Measurements from ENCODE around the gene CEP128. TPM values are rescaled to one million over a fixed set of nuclear protein-coding genes. Genes with fewer than 3 reads are reported as not detected.

Gene CEP128
- polyA plus RNA-seq, 1 of the 3 experiments (the other 2 are of a cell fraction): 1.2 TPM

DNA sequence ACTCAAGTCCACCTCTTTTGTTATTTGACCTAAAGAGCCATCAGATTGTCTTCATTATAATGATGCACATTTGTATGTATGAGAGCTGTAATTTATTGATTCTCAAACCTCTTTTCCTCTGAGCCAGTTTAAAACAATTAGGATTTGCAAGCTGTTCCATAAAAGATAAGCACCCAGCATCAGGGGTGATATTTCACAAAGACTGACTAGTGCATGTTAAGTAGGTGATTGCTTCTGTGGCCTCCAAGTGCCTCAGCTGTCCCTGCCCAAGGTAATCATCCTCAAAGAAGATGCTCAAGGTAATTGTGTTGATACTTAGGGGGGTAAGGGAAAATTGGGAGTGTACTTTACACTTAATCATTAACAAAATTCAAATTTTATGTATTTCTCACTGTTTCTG is 18.2 kb downstream of the CEP128 start:
- no peaks in the 10 kb centered on the region for H3F3A ChIP-seq (replicated peaks; ENCODE audit: insufficient read depth)
- H3K4me1 ChIP-seq (ENCODE audit: control insufficient read depth in 1 of 2, insufficient read depth in 2 of 2, low read depth in 1 of 2, low read length in 1 of 2): peaks cover 0 to 5% of the 10 kb centered on the region in 2 experiments; a peak in 1 of 4 replicates
- H3K9me3 ChIP-seq: no peaks in the 10 kb centered on the region
- CTCF ChIA-PET: no interaction called here
- H3K9me2 ChIP-seq: no peaks in the 10 kb centered on the region
- H3K27ac ChIP-seq (ENCODE audit: low read depth in 2 of 2, low read length in 1 of 2): no peak overlapping the region
- H2AFZ ChIP-seq (ENCODE audit: low read depth): no peak overlapping the region
- H3K4me2 ChIP-seq: no peak overlapping the region
- TF ChIP-seq PBX3 (IDR thresholded peaks at IDR 0.05) (no peak), EP300 (IDR thresholded peaks at IDR 0.05; ENCODE audit: borderline replicate concordance in 1 of 2, low read depth in 1 of 2, low read length in 1 of 2) (no peak), USF2 (IDR thresholded peaks at IDR 0.05; ENCODE audit: borderline replicate concordance, low read depth, low read length) (no peak), FOXM1 (IDR thresholded peaks at IDR 0.05; ENCODE audit: low read depth) (no peak), NFIC (IDR thresholded peaks at IDR 0.05; ENCODE audit: borderline replicate concordance) (no peak), NRF1 (IDR thresholded peaks at IDR 0.05; ENCODE audit: low read depth, low read length) (no peak), MEF2A (IDR thresholded peaks at IDR 0.05; ENCODE audit: borderline replicate concordance, low read depth) (no peak), SIN3A (IDR thresholded peaks at IDR 0.05; ENCODE audit: borderline replicate concordance, low read depth, low read length) (no peak), MAX (IDR thresholded peaks at IDR 0.05; ENCODE audit: low read depth) (no peak), ELF1 (IDR thresholded peaks at IDR 0.05) (no peak)
- TF ChIP-seq, protein P1, sequence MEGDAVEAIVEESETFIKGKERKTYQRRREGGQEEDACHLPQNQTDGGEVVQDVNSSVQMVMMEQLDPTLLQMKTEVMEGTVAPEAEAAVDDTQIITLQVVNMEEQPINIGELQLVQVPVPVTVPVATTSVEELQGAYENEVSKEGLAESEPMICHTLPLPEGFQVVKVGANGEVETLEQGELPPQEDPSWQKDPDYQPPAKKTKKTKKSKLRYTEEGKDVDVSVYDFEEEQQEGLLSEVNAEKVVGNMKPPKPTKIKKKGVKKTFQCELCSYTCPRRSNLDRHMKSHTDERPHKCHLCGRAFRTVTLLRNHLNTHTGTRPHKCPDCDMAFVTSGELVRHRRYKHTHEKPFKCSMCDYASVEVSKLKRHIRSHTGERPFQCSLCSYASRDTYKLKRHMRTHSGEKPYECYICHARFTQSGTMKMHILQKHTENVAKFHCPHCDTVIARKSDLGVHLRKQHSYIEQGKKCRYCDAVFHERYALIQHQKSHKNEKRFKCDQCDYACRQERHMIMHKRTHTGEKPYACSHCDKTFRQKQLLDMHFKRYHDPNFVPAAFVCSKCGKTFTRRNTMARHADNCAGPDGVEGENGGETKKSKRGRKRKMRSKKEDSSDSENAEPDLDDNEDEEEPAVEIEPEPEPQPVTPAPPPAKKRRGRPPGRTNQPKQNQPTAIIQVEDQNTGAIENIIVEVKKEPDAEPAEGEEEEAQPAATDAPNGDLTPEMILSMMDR (IDR thresholded peaks at IDR 0.05): no peak
- TF ChIP-seq, protein P2, sequence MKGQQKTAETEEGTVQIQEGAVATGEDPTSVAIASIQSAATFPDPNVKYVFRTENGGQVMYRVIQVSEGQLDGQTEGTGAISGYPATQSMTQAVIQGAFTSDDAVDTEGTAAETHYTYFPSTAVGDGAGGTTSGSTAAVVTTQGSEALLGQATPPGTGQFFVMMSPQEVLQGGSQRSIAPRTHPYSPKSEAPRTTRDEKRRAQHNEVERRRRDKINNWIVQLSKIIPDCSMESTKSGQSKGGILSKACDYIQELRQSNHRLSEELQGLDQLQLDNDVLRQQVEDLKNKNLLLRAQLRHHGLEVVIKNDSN (IDR thresholded peaks at IDR 0.05; ENCODE audit: borderline replicate concordance, low read depth): no peak
- no peak overlapping the region for H3K9ac ChIP-seq
- H3K36me3 ChIP-seq (replicated peaks in 1 of 2; ENCODE audit: control insufficient read depth in 1 of 2, insufficient read depth in 2 of 2, low read length in 1 of 2): peaks cover 0 to 5% of the 10 kb centered on the region in 2 experiments
- POLR2A ChIA-PET: no interaction called here
- H3K4me3 ChIP-seq (ENCODE audit: low read depth in 2 of 2, low read length in 1 of 2): no peak overlapping the region
- peaks cover 19% of the 10 kb centered on the region; the same call in 1 of the 2 replicates for H3K79me2 ChIP-seq (ENCODE audit: insufficient read depth)
- no peaks in the 10 kb centered on the region for H4K20me1 ChIP-seq (ENCODE audit: insufficient read depth)
- no peak for DNase-seq
- H3K27me3 ChIP-seq (ENCODE audit: insufficient read depth): no peaks in the 10 kb centered on the region

DNA sequence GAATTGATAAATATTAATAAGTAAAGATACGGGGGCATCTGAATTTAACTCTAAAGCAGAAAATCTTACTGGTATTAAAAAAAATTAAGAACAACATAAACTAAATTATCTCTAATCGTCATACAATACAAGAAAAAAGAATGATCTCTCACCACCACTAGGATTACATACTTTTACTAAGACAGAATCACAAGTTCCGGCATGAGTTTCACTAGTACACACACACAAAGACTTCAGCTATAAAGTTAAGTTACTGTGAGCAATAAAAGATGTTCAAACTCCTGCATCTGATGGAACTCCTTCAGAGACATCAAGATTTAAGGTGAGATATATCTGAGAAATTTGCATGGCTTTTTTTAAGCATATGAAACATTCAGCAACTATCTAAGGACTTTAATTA is 21.9 kb downstream of the CEP128 start:
- POLR2A ChIA-PET: no interaction called here
- TF ChIP-seq RXRA (IDR thresholded peaks at IDR 0.05; ENCODE audit: borderline replicate concordance, low read depth) (no peak), TAF1 (IDR thresholded peaks at IDR 0.05; ENCODE audit: borderline replicate concordance, low read depth, low read length) (no peak), ZBTB33 (IDR thresholded peaks at IDR 0.05; ENCODE audit: borderline replicate concordance, low read depth) (no peak), YY1 (IDR thresholded peaks at IDR 0.05; ENCODE audit: low read depth) (no peak), NFIC (IDR thresholded peaks at IDR 0.05; ENCODE audit: borderline replicate concordance) (no peak), TEAD4 (IDR thresholded peaks at IDR 0.05; ENCODE audit: borderline replicate concordance, insufficient read depth) (no peak), USF2 (IDR thresholded peaks at IDR 0.05; ENCODE audit: borderline replicate concordance, low read depth, low read length) (no peak)
- TF ChIP-seq, protein P3, sequence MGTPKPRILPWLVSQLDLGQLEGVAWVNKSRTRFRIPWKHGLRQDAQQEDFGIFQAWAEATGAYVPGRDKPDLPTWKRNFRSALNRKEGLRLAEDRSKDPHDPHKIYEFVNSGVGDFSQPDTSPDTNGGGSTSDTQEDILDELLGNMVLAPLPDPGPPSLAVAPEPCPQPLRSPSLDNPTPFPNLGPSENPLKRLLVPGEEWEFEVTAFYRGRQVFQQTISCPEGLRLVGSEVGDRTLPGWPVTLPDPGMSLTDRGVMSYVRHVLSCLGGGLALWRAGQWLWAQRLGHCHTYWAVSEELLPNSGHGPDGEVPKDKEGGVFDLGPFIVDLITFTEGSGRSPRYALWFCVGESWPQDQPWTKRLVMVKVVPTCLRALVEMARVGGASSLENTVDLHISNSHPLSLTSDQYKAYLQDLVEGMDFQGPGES (IDR thresholded peaks at IDR 0.05; ENCODE audit: low read depth, low read length): no peak

More for the DNA sequence above, 21.9 kb downstream of the CEP128 start:
- H3K9ac ChIP-seq: no peak overlapping the region
- no peaks in the 10 kb centered on the region for H4K20me1 ChIP-seq (ENCODE audit: insufficient read depth)
- no peaks in the 10 kb centered on the region for H3K9me3 ChIP-seq
- no peak overlapping the region for H3K27ac ChIP-seq (ENCODE audit: low read depth in 2 of 2, low read length in 1 of 2)
- H3K79me2 ChIP-seq (ENCODE audit: insufficient read depth): peaks cover 12% of the 10 kb centered on the region; the same call in 1 of the 2 replicates
- H3K4me2 ChIP-seq: no peak overlapping the region
- H3K9me2 ChIP-seq: no peaks in the 10 kb centered on the region
- no peaks in the 10 kb centered on the region for H3K27me3 ChIP-seq (ENCODE audit: insufficient read depth)
- no peaks in the 10 kb centered on the region for H3K4me1 ChIP-seq (ENCODE audit: control insufficient read depth in 1 of 2, insufficient read depth in 2 of 2, low read depth in 1 of 2, low read length in 1 of 2)
- no peak overlapping the region for H3K4me3 ChIP-seq (ENCODE audit: low read depth in 2 of 2, low read length in 1 of 2)
- H2AFZ ChIP-seq (ENCODE audit: low read depth): no peak overlapping the region
- 94% methylated on average over 3 of the region's 3 CpGs for WGBS (ENCODE audit: low lambda C conversion rate)
- H3F3A ChIP-seq (replicated peaks; ENCODE audit: insufficient read depth): no peaks in the 10 kb centered on the region
- CTCF ChIA-PET: no interaction called here
- H3K36me3 ChIP-seq (replicated peaks in 1 of 2; ENCODE audit: control insufficient read depth in 1 of 2, insufficient read depth in 2 of 2, low read length in 1 of 2): peaks cover 1 to 2% of the 10 kb centered on the region in 2 experiments
- DNase-seq: no peak

Measured in SK-N-SH (cell line).